HepG2 (cell line): ENCODE data around the gene CEP43. TPM values are rescaled to one million over a fixed set of nuclear protein-coding genes. Genes with fewer than 3 reads are reported as not detected.
A peak's percentile ranks its signal among the peaks of the same experiment; 100 is the strongest.

Source experiments
- ARNTL ChIP-seq: sonication (generic); formaldehyde crosslinking; IDR thresholded peaks from 2 replicates; pipeline ENCODE4 v1.4.0; 2020; ENCODE audit warnings: mild to moderate bottlenecking, missing genetic modification reagents
- DMAP1 ChIP-seq: IDR thresholded peaks from 2 replicates; pipeline ENCODE4 v1.6.1; 2016
- JUND ChIP-seq: sonication (generic); formaldehyde crosslinking; IDR thresholded peaks from 2 replicates; pipeline ENCODE4 v1.8.0; 2022; ENCODE audit warnings: mild to moderate bottlenecking, missing genetic modification reagents
- KDM2A ChIP-seq: sonication (generic); formaldehyde crosslinking; IDR thresholded peaks from 2 replicates; pipeline ENCODE4 v1.4.0; 2020; ENCODE audit warnings: low read depth, missing genetic modification reagents, borderline replicate concordance
- KLF11 ChIP-seq: IDR thresholded peaks from 2 replicates; pipeline ENCODE4 v1.6.1; 2016; ENCODE audit warnings: missing compliant biosample characterization
- KLF16 ChIP-seq, 2 experiments: sonication (generic) in 1 of 2; formaldehyde crosslinking in 1 of 2; IDR thresholded peaks; 2 replicates each; pipeline versions ENCODE4 v1.6.1 to v1.8.0; 2016 to 2023; ENCODE audit warnings: missing genetic modification reagents in 2 of 2, missing compliant biosample characterization in 1 of 2
- MTF1 ChIP-seq: sonication (generic); formaldehyde crosslinking; IDR thresholded peaks from 2 replicates; pipeline ENCODE4 v1.5.0; 2020; ENCODE audit warnings: missing genetic modification reagents
- NFIC ChIP-seq: IDR thresholded peaks from 2 replicates; pipeline ENCODE4 v1.6.1; 2012; ENCODE audit warnings: mild to moderate bottlenecking, low read length, inconsistent platforms
- NFRKB ChIP-seq: fragments of 450-650 bp; IDR thresholded peaks from 2 replicates; pipeline ENCODE4 v1.6.1; 2017
- REPIN1 ChIP-seq: sonication (generic); formaldehyde crosslinking; IDR thresholded peaks from 2 replicates; pipeline ENCODE4 v1.8.0; 2022; ENCODE audit warnings: missing genetic modification reagents, low read depth, mild to moderate bottlenecking, borderline replicate concordance
- YEATS4 ChIP-seq: sonication (generic); formaldehyde crosslinking; IDR thresholded peaks from 2 replicates; pipeline ENCODE4 v1.4.0; 2020; ENCODE audit warnings: missing genetic modification reagents, borderline replicate concordance
- ZC3H13 ChIP-seq: sonication (generic); formaldehyde crosslinking; IDR thresholded peaks from 2 replicates; pipeline ENCODE4 v1.8.1; 2023; ENCODE audit warnings: mild to moderate bottlenecking, missing genetic modification reagents, moderate library complexity
- ZNF530 ChIP-seq: sonication (generic); formaldehyde crosslinking; IDR thresholded peaks from 2 replicates; pipeline ENCODE4 v1.5.0; 2020; ENCODE audit warnings: low read depth, mild to moderate bottlenecking, missing genetic modification reagents
- polyA plus RNA-seq, 8 experiments: library from polyadenylated mRNA; depleted of rRNA in 3 of 8; stranded (reverse) in 7 of 8; unstranded in 1 of 8; fragments of >200 nt; fragmentation: Illumina TruSeq in 4 of 8; extraction: Trizol in 4 of 8; gene quantifications; 2 replicates each; pipeline versions ENCODE4 v1.2.1 to v1.2.3, GENCODE V29; 2011 to 2016; ENCODE audit warnings: low read depth in 4 of 8, missing spikeins in 1 of 8, mixed read lengths in 1 of 8; ENCODE audit not compliant: insufficient read depth in 1 of 8
- total RNA-seq, 5 experiments: library from RNA; depleted of rRNA; stranded (reverse); fragments of >200 nt; fragmentation: Illumina TruSeq; extraction: Trizol; gene quantifications; 2 replicates each; pipeline ENCODE4 v1.2.3, GENCODE V29; 2016; ENCODE audit warnings: low read depth in 1 of 5
- TF ChIP-seq, protein P1 (sequence below): IDR thresholded peaks from 2 replicates; pipeline ENCODE4 v1.6.1; 2016; ENCODE audit warnings: missing compliant biosample characterization, missing genetic modification reagents, borderline replicate concordance
- TF ChIP-seq, protein P2 (sequence below): sonication (generic); formaldehyde crosslinking; IDR thresholded peaks from 2 replicates; pipeline ENCODE4 v1.4.0; 2020; ENCODE audit warnings: missing genetic modification reagents
- TF ChIP-seq, protein P3 (sequence below): sonication (generic); formaldehyde crosslinking; IDR thresholded peaks from 2 replicates; pipeline ENCODE4 v1.4.0; 2020; ENCODE audit warnings: low read depth, mild to moderate bottlenecking, missing genetic modification reagents
- TF ChIP-seq, protein P4 (sequence below): sonication (generic); formaldehyde crosslinking; IDR thresholded peaks from 2 replicates; pipeline ENCODE4 v1.4.0; 2020; ENCODE audit warnings: missing genetic modification reagents
- TF ChIP-seq, protein P5 (sequence below): sonication (generic); formaldehyde crosslinking; conservative IDR thresholded peaks from 2 replicates; pipeline ENCODE4 v1.4.0; 2020; ENCODE audit warnings: missing genetic modification reagents

The CEP43 gene
- total and polyA plus RNA-seq, 2 of the 13 experiments (the other 11 are each of a cell fraction or from before 2014, with no cell fraction given), result 29.3 to 73.9 TPM

DNA sequence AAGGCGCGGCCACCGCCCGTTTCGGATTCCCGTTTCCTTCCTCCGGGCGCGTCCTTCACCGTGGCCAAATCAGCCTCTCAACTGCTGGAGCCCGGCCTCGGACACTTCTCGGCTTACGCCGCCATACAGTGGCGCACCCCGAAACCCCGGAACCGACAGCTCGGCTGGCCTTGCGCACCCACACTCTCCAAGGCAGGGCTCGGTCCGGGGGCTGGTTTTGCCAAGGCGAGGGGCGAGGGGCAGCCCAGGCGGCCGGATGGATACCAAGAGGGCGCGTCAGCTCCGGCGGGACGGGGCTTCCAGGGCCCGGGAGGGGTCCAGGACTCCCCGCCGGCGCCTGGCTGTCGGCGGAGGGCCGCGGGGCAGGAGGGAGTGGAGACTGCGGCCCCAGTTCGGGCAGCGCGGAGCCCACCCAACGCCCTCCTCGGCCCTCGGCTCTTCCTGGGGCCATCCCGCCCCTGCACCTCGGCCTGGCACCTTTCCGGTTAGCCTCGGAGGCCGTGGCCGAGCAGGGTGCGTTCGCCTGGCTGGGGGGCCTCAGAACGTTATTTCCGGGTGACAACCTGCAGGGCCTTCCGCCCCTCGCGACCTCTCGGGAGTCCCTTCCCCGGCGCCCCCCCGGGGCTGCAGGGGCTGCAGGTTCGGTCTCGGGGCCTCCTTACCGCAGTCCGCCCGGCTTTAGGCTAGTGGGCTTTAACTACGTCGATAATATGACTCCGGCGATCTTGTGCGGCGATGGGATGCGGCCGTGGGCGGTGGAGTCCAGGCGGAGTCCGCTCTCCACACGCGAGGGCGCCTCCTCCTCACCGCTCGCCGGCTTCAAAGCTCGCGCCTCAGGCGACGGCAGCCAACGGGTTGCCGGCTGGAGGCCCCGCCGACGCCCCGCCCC, 697 bp upstream of the CEP43 start (continued):
- TF ChIP-seq, protein P1, sequence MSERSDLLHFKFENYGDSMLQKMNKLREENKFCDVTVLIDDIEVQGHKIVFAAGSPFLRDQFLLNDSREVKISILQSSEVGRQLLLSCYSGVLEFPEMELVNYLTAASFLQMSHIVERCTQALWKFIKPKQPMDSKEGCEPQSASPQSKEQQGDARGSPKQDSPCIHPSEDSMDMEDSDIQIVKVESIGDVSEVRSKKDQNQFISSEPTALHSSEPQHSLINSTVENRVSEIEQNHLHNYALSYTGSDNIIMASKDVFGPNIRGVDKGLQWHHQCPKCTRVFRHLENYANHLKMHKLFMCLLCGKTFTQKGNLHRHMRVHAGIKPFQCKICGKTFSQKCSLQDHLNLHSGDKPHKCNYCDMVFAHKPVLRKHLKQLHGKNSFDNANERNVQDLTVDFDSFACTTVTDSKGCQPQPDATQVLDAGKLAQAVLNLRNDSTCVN (CRISPR knock-in tag), result no peak
- TF ChIP-seq, protein P2, sequence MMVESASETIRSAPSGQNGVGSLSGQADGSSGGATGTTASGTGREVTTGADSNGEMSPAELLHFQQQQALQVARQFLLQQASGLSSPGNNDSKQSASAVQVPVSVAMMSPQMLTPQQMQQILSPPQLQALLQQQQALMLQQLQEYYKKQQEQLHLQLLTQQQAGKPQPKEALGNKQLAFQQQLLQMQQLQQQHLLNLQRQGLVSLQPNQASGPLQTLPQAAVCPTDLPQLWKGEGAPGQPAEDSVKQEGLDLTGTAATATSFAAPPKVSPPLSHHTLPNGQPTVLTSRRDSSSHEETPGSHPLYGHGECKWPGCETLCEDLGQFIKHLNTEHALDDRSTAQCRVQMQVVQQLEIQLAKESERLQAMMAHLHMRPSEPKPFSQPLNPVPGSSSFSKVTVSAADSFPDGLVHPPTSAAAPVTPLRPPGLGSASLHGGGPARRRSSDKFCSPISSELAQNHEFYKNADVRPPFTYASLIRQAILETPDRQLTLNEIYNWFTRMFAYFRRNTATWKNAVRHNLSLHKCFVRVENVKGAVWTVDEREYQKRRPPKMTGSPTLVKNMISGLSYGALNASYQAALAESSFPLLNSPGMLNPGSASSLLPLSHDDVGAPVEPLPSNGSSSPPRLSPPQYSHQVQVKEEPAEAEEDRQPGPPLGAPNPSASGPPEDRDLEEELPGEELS (CRISPR knock-in tag), result peak; percentile 7; the same call in 1 of the 2 replicates
- TF ChIP-seq ZNF530 (CRISPR knock-in tag) (0 out of 2 replicates have a peak, but pooled peaks have one; percentile 70), MTF1 (CRISPR knock-in tag) (0 out of 2 replicates have a peak, but pooled peaks have one; percentile 17), KLF11 (CRISPR knock-in tag) (peak; percentile 69; the same call in 1 of the 2 replicates), YEATS4 (no peak), ARNTL (CRISPR knock-in tag) (no peak), ZC3H13 (CRISPR knock-in tag) (peak; percentile 91), REPIN1 (CRISPR knock-in tag) (no peak), JUND (CRISPR knock-in tag) (no peak; the same call in 1 of the 2 replicates), DMAP1 (peak; percentile 7; the same call in 1 of the 2 replicates), KDM2A (CRISPR knock-in tag) (no peak), NFRKB (no peak), KLF16 (CRISPR knock-in tag; IDR thresholded peaks at IDR 0.05) (peak; percentile 45 to 54; a peak in 3 of 4 replicates), NFIC (no peak)
- TF ChIP-seq, protein P3, sequence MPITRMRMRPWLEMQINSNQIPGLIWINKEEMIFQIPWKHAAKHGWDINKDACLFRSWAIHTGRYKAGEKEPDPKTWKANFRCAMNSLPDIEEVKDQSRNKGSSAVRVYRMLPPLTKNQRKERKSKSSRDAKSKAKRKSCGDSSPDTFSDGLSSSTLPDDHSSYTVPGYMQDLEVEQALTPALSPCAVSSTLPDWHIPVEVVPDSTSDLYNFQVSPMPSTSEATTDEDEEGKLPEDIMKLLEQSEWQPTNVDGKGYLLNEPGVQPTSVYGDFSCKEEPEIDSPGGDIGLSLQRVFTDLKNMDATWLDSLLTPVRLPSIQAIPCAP (CRISPR knock-in tag), result no peak
- TF ChIP-seq, protein P4, sequence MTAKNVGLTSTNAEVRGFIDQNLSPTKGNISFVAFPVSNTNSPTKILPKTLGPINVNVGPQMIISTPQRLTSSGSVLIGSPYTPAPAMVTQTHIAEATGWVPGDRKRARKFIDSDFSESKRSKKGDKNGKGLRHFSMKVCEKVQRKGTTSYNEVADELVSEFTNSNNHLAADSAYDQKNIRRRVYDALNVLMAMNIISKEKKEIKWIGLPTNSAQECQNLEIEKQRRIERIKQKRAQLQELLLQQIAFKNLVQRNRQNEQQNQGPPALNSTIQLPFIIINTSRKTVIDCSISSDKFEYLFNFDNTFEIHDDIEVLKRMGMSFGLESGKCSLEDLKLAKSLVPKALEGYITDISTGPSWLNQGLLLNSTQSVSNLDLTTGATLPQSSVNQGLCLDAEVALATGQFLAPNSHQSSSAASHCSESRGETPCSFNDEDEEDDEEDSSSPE (CRISPR knock-in tag), result peak; percentile 97
- TF ChIP-seq, protein P5, sequence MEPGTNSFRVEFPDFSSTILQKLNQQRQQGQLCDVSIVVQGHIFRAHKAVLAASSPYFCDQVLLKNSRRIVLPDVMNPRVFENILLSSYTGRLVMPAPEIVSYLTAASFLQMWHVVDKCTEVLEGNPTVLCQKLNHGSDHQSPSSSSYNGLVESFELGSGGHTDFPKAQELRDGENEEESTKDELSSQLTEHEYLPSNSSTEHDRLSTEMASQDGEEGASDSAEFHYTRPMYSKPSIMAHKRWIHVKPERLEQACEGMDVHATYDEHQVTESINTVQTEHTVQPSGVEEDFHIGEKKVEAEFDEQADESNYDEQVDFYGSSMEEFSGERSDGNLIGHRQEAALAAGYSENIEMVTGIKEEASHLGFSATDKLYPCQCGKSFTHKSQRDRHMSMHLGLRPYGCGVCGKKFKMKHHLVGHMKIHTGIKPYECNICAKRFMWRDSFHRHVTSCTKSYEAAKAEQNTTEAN, result no peak
